Activated T-cell treated with anti-CD3 and anti-CD28 coated beads for 48 hours (primary cell): ENCODE measurements around the gene RHEB.

Experiments used
- DNase-seq: peaks from one replicate; pipeline ENCODE4 v3.0.0-alpha.2; 2020; ENCODE audit warnings: low read depth

The RHEB gene

DNA sequence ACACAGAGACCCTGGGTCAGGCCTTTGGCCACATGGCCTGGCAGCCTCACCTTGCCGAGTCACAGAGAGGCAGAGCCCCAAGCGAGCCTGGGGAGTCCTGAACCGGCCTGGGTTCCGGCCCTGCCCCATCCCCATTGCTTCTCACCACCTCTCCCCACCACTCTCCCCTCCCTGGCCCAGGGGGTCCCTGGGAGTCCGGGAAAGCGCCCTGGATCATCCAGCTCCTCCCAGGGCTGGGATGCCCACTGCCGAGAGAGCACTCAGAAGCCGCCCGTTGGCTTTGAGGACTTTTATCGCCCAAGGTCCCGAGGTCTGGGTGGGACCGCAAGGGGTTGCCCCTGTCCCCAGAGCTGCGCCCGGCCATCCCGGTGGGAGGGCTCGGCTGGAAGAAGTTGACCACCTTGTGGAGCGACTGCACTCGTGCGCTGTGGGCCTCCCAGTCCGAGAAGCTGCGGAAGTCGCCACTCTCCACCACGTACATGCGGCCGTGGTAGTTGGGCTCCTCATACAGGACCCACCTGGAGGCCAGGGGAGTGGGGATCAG is 87.9 kb downstream of the RHEB start:
- DNase-seq, result no peak

- DNase-seq, result no peak
Measured at GRCh38 chr7:151431281-151431767, 88.4 kb downstream of the RHEB start.

DNA sequence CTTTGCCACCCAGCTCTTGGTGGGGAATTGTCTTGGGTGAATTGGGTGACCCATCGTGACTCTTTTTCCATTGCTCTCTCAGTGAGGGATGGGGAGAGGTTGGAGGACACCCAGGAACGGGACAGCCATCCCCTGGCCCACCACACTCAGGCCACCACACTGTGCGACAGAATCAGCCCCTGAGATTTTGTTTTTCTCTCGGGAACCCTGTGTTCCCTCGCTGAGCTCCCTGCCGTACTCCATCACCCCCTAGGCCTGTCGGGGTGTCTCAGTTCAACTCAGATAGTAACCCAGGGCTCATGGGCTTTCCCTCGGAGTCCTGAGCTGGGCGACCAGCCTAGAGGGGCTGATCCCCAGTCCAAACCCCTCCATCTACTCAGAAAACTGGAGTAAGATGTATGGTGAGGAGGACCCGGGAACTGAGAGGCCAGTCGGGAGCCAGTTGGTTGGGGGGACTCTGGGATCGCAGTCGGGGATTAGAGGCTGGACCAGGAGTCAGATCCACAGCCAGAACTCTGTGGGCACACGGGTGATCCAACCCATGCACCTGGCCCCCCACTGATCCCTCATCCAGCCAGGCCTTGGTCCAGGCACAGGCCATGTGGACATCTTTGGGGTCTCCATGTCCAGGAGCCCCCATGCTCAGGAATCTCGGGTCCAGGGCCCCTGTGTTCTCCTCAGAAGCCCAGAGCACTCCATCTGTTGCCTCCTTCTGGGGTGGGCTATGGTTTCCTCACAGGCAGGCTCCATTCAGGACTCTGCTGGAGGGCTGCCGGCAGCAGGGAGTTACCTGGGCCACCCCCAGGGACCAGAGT is 89.1 kb downstream of the RHEB start:
- no peak for DNase-seq

DNA sequence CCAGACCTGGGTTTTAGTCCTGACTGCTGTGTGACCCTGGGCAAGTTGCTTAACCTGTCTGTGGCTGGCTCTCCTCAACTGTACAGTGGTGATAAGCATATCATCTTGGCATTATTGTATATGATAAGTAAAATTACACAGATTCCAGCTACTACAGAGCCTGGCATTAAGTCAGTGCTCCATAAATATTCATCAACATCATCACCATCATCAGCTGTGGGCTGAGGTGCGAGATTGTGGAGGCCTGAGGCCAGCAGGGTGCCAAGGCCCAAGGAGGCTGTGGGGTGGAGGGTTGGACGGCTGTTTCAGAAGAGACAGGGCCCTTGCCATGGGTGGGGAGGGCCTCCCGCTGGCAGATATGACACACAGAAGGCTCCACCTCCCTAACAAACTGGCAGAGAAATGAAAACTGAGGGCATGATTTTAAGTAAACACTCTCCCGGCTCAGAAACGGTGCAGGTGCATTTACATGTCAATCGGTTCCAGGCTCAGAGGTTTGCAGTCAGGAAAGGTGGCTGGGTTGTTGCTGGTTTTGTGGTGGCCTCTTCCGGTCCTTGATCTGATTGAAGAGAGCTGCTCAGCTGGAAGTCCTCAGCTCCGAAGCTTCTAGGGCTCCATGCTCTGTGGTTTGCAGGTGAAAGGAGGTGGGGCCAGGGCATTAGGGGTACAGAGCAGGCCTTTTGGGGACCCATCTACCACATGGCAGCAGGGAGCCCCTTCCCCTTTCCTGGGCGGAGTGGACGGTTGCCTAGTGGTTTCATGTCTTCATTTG is 89.9 kb downstream of the RHEB start:
- no peak for DNase-seq

DNA sequence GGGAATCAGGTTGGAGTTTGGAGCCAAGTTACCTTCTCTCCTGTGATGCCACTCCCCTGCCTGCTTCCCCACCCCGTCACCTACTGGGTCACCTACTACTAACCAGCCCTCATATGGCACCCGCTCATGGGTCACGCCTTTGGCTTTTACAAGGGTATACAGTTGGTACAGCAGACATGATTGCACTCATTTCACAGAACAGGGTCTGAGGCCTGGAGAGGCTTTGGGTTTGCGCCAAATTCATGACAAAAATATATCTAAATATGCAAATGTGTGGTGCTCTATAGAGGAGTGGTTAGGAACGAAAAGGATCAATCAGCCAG is 90.5 kb downstream of the RHEB start:
- DNase-seq, result no peak

GRCh38 chr7:151428378-151429236 is 91.1 kb downstream of the RHEB start:
- DNase-seq, result no peak

DNA sequence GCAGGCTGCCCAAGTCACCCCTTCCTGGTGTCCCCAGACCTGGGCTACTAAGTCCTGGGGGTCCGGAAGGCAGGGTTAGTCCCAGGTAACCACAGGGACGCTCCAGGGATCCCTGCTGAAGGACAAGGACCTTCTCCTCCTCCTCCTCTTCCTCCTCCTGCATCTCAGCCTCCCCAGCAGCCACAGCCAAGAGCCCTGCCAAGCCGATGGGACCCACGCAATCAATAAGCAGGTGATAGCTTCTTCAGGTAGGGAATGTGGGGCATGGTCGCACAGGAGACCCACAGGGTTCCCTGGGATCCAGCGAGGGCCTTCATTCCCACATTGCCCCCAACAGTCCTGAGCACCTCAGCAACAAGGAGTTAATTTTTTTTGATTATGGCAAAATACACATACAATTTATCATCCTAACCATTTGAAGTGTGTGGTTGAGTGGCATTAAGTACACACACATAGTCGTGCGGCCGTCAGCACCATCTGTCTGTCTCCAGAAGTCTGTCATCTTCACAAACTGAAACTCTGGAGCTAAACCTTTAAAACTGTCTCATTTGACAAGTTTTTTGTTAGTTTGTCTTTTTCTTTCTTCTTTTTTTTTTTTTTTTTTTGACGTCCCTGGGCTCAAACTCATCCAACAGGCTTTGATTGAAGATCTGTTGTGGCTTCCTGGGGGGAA is 91.9 kb downstream of the RHEB start:
- no peak for DNase-seq

- no peak for DNase-seq
Measured at GRCh38 chr7:151426904-151427704, 92.6 kb downstream of the RHEB start.

GRCh38 chr7:151426441-151426903 is 93.2 kb downstream of the RHEB start:
- no peak for DNase-seq

- DNase-seq, result no peak
Measured at GRCh38 chr7:151425670-151426440, 93.8 kb downstream of the RHEB start.

DNA sequence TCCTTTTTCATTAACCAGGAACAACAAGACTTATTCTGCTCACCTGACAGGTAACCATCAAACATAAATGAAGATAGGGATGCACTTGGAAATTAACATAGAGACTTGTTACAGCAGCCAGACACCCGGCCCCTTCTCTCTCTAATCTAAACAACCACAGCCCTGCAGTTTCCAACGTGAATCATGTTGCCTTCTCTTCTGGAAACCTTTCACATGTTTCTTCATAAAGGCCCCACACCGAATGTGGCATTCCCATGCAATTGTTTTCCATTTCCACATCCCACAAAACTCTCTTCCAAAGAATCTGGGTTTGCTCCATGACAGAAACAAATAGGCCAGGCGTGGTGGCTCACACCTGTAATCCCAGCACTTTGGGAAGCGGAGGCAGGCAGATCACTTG is 94.9 kb downstream of the RHEB start:
- no peak for DNase-seq

DNA sequence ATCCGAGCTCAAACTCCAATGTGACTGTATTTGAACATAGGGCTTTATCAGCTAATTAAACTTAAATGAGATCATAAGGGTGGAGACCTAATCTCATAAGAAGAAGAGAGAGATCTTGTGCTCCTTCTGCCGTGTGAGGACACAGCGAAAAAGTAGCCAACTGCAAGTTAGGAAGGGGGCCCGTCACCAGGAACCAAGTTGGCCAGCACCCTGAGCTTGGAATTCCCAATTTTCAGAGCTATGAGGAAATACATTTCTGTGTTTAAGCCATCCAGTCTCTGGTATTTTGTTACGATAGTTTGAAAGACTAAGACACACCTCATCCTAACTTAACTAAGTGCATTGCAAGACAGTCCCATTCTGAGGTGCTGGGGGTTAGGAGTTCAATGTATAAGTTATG is 95.8 kb downstream of the RHEB start:
- DNase-seq, result no peak

- DNase-seq, result no peak
Measured at GRCh38 chr7:151423226-151423625, 96.5 kb downstream of the RHEB start.

- DNase-seq, result no peak
Measured at GRCh38 chr7:151422212-151422611, 97.5 kb downstream of the RHEB start.

DNA sequence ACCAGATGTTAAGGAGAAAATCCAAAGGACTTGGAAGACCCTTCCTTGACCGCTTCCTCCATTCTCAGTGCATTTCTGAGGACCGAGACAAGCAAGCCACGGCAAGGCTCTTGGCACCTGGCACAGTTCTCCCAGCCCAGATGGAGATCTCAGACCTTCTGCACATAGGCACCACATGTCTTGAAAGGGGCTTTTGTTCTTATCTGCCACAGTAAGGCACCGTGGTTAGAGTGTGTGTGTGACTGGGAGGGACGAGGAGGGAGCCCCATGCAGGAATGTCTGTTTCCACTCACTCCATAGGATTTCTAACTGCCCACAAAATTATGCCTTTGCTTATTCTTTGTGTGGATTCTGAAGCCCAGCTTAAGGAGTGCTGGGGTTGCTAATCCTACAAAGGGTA is 99.6 kb downstream of the RHEB start:
- no peak for DNase-seq

GRCh38 chr7:151416941-151417315 is 102.8 kb downstream of the RHEB start:
- DNase-seq, result no peak

- DNase-seq, result no peak
Measured at GRCh38 chr7:151416112-151416940, 103.4 kb downstream of the RHEB start.
